Measurements from ENCODE around the gene PHKB. TPM values are rescaled to one million over a fixed set of nuclear protein-coding genes. Genes with fewer than 3 reads are reported as not detected.

PHKB gene
- total RNA-seq, 2 donors from 2014 or later, result 22.4 to 28.6 TPM

- ATAC-seq (no peak), DNase-seq (ENCODE audit: low spot score in 2 of 2) (no peak)
- Mint-ChIP-seq H3K27ac (no peak overlapping the region), H3K36me3 (peaks cover 24 to 25% of the 10 kb centered on the region in 2 donors), H3K9me3 (peaks cover 4 to 6% of the 10 kb centered on the region in 2 donors)
Measured at GRCh38 chr16:47611848-47612493, 150.8 kb downstream of the PHKB start.

GRCh38 chr16:47612711-47613110, 151.6 kb downstream of the PHKB start:
- Mint-ChIP-seq H3K9me3 (peaks cover 0 to 4% of the 10 kb centered on the region in 2 donors), H3K27ac (no peak overlapping the region), H3K36me3 (peaks cover 20 to 24% of the 10 kb centered on the region in 2 donors)
- no peak for ATAC-seq
- no peak for DNase-seq (ENCODE audit: low spot score in 2 of 2)

- DNase-seq (ENCODE audit: low spot score in 2 of 2), result no peak
- Mint-ChIP-seq H3K36me3 (peaks cover 20 to 24% of the 10 kb centered on the region in 2 donors), H3K27ac (no peak overlapping the region), H3K9me3 (peaks cover 0 to 4% of the 10 kb centered on the region in 2 donors)
- ATAC-seq, result no peak
Measured at GRCh38 chr16:47613251-47613650, 152.1 kb downstream of the PHKB start.

- no peaks in the 10 kb centered on the region for H3K9me3 Mint-ChIP-seq
- peaks cover 0 to 5% of the 10 kb centered on the region in 2 donors for H3K36me3 Mint-ChIP-seq
- no peak for DNase-seq (ENCODE audit: low spot score in 2 of 2)
- no peak for ATAC-seq
- no peak overlapping the region for H3K27ac Mint-ChIP-seq
Measured at GRCh38 chr16:47617732-47618131, 156.6 kb downstream of the PHKB start.

GRCh38 chr16:47622451-47623176, 161.5 kb downstream of the PHKB start:
- Mint-ChIP-seq H3K27ac (no peak overlapping the region), H3K9me3 (peaks cover 3 to 5% of the 10 kb centered on the region in 2 donors), H3K36me3 (peaks cover 7 to 15% of the 10 kb centered on the region in 2 donors)
- ATAC-seq (no peak), DNase-seq (ENCODE audit: low spot score in 2 of 2) (no peak)

GRCh38 chr16:47624563-47624962, 163.4 kb downstream of the PHKB start:
- Mint-ChIP-seq H3K9me3 (peaks cover 3 to 5% of the 10 kb centered on the region in 2 donors), H3K36me3 (peaks cover 7 to 15% of the 10 kb centered on the region in 2 donors), H3K27ac (no peak overlapping the region)
- DNase-seq (ENCODE audit: low spot score in 2 of 2), result no peak
- ATAC-seq, result no peak

- H3K27ac Mint-ChIP-seq, result no peak overlapping the region
- peaks cover 3 to 5% of the 10 kb centered on the region in 2 donors for H3K9me3 Mint-ChIP-seq
- ATAC-seq, result no peak
Measured at GRCh38 chr16:47625115-47625567, 164.0 kb downstream of the PHKB start.

GRCh38 chr16:47626246-47626645, 165.1 kb downstream of the PHKB start:
- no peak for DNase-seq (ENCODE audit: low spot score in 2 of 2)
- H3K27ac Mint-ChIP-seq, result no peak overlapping the region
- H3K36me3 Mint-ChIP-seq, result peaks cover 12 to 20% of the 10 kb centered on the region in 2 donors
- H3K9me3 Mint-ChIP-seq, result peaks cover 5 to 6% of the 10 kb centered on the region in 2 donors
- ATAC-seq, result no peak

More at GRCh38 chr16:47625115-47625567, 164.0 kb downstream of the PHKB start:
- no peak for DNase-seq (ENCODE audit: low spot score in 2 of 2)
- H3K36me3 Mint-ChIP-seq, result peaks cover 7 to 15% of the 10 kb centered on the region in 2 donors

GRCh38 chr16:47627085-47627639, 166.0 kb downstream of the PHKB start:
- no peak overlapping the region for H3K27ac Mint-ChIP-seq
- peaks cover 13 to 26% of the 10 kb centered on the region in 2 donors for H3K36me3 Mint-ChIP-seq
- no peak for DNase-seq (ENCODE audit: low spot score in 2 of 2)
- peaks cover 5 to 6% of the 10 kb centered on the region in 2 donors for H3K9me3 Mint-ChIP-seq
- ATAC-seq, result no peak

- ATAC-seq (no peak), DNase-seq (ENCODE audit: low spot score in 2 of 2) (no peak)
- Mint-ChIP-seq H3K36me3 (peaks cover 13 to 26% of the 10 kb centered on the region in 2 donors), H3K9me3 (peaks cover 5 to 6% of the 10 kb centered on the region in 2 donors), H3K27ac (no peak overlapping the region)
Measured at GRCh38 chr16:47627721-47628120, 166.6 kb downstream of the PHKB start.

GRCh38 chr16:47631131-47631530, 170.0 kb downstream of the PHKB start:
- H3K27ac Mint-ChIP-seq, result no peak overlapping the region

GRCh38 chr16:47634126-47634525, 173.0 kb downstream of the PHKB start:
- DNase-seq (ENCODE audit: low spot score in 2 of 2) (no peak), ATAC-seq (no peak)
- peaks cover 26 to 31% of the 10 kb centered on the region in 2 donors for H3K36me3 Mint-ChIP-seq
- peak overlapping the region in 1 of 2 donors; percentile 57 for H3K27ac Mint-ChIP-seq
- peaks cover 0 to 7% of the 10 kb centered on the region in 2 donors for H3K9me3 Mint-ChIP-seq

More at GRCh38 chr16:47631131-47631530, 170.0 kb downstream of the PHKB start:
- no peak for DNase-seq (ENCODE audit: low spot score in 2 of 2)
- Mint-ChIP-seq H3K36me3 (peaks cover 29 to 34% of the 10 kb centered on the region in 2 donors), H3K9me3 (peaks cover 5 to 10% of the 10 kb centered on the region in 2 donors)
- no peak for ATAC-seq

- Mint-ChIP-seq H3K9me3 (peaks cover 0 to 7% of the 10 kb centered on the region in 2 donors), H3K36me3 (peaks cover 26 to 31% of the 10 kb centered on the region in 2 donors), H3K27ac (peak overlapping the region in 1 of 2 donors; percentile 57)
- ATAC-seq (no peak), DNase-seq (ENCODE audit: low spot score in 2 of 2) (no peak)
Measured at GRCh38 chr16:47634727-47635126, 173.6 kb downstream of the PHKB start.

GRCh38 chr16:47636501-47637099, 175.5 kb downstream of the PHKB start:
- peaks cover 20 to 24% of the 10 kb centered on the region in 2 donors for H3K36me3 Mint-ChIP-seq
- no peak for DNase-seq (ENCODE audit: low spot score in 2 of 2)
- H3K27ac Mint-ChIP-seq, result peak overlapping the region in 1 of 2 donors; percentile 38
- ATAC-seq, result no peak
- peaks cover 0 to 3% of the 10 kb centered on the region in 2 donors for H3K9me3 Mint-ChIP-seq

GRCh38 chr16:47638175-47638574, 177.0 kb downstream of the PHKB start:
- ATAC-seq (no peak), DNase-seq (ENCODE audit: low spot score in 2 of 2) (no peak)
- Mint-ChIP-seq H3K36me3 (peaks cover 20 to 25% of the 10 kb centered on the region in 2 donors), H3K27ac (no peak overlapping the region), H3K9me3 (peaks cover 0 to 3% of the 10 kb centered on the region in 2 donors)

- DNase-seq (ENCODE audit: low spot score in 2 of 2) (no peak), ATAC-seq (no peak)
- no peak overlapping the region for H3K27ac Mint-ChIP-seq
- peaks cover 12 to 25% of the 10 kb centered on the region in 2 donors for H3K36me3 Mint-ChIP-seq
- peaks cover 0 to 3% of the 10 kb centered on the region in 2 donors for H3K9me3 Mint-ChIP-seq
Measured at GRCh38 chr16:47640661-47641060, 179.5 kb downstream of the PHKB start.

All from activated naive CD4-positive, alpha-beta T cell treated with anti-CD3 and anti-CD28 coated beads, Interleukin-2, amount 50 U/mL, for 72 hours (primary cell).